GM21619 (cell line): Measurements from ENCODE around the gene TMEM63A.
"Not testable (repeated sequence)": the region's sequence is repeated elsewhere in the genome, so short reads cannot be mapped to it uniquely, and the experiment has no call there.

ENCODE experiments used
- ATAC-seq: cut with Tn5 transposase; IDR thresholded peaks from one replicate; pipeline ENCODE4 v1.9.1; 2021; ENCODE audit not compliant: unreplicated experiment

Gene TMEM63A

GRCh38 chr1:225846331-225847310 lies 35.6 kb downstream of the TMEM63A start:
- ATAC-seq, result no peak

GRCh38 chr1:225845571-225846259 lies 36.5 kb downstream of the TMEM63A start:
- no peak for ATAC-seq

- ATAC-seq, result no peak
These were observed 37.1 kb downstream of the TMEM63A start for GRCh38 chr1:225845097-225845496.

- no peak for ATAC-seq
These were observed 37.7 kb downstream of the TMEM63A start for GRCh38 chr1:225844236-225845061.

GRCh38 chr1:225843426-225843795 lies 38.8 kb downstream of the TMEM63A start:
- ATAC-seq, result no peak

- ATAC-seq, result no peak
These were observed 39.3 kb downstream of the TMEM63A start for GRCh38 chr1:225842788-225843425.

- ATAC-seq, result no peak
These were observed 40.1 kb downstream of the TMEM63A start for GRCh38 chr1:225842074-225842473.

GRCh38 chr1:225840713-225841112 lies 41.5 kb downstream of the TMEM63A start:
- ATAC-seq, result no peak

GRCh38 chr1:225840223-225840610 lies 42.0 kb downstream of the TMEM63A start:
- no peak for ATAC-seq

GRCh38 chr1:225838793-225839192 lies 43.4 kb downstream of the TMEM63A start:
- no peak for ATAC-seq

GRCh38 chr1:225836296-225836695 lies 45.9 kb downstream of the TMEM63A start:
- not testable (repeated sequence) for ATAC-seq

GRCh38 chr1:225835856-225836255 lies 46.3 kb downstream of the TMEM63A start:
- no peak for ATAC-seq

- ATAC-seq, result no peak
These were observed 47.5 kb downstream of the TMEM63A start for GRCh38 chr1:225834417-225835329.

GRCh38 chr1:225830841-225831240 lies 51.3 kb downstream of the TMEM63A start:
- no peak for ATAC-seq

- no peak for ATAC-seq
These were observed 53.4 kb downstream of the TMEM63A start for GRCh38 chr1:225828706-225829345.

- ATAC-seq, result no peak
These were observed 55.1 kb downstream of the TMEM63A start for GRCh38 chr1:225827076-225827475.

- ATAC-seq, result no peak
These were observed 56.6 kb downstream of the TMEM63A start for GRCh38 chr1:225825607-225826007.

GRCh38 chr1:225825078-225825477 lies 57.1 kb downstream of the TMEM63A start:
- ATAC-seq, result no peak

- no peak for ATAC-seq
These were observed 57.6 kb downstream of the TMEM63A start for GRCh38 chr1:225824533-225824941.
